GM19035 (cell line): ENCODE data around the gene RASGEF1B.

Experiments
- ATAC-seq: cut with Tn5 transposase; IDR thresholded peaks from one replicate; pipeline ENCODE4 v1.9.1; 2021; ENCODE audit not compliant: unreplicated experiment

Gene RASGEF1B

DNA sequence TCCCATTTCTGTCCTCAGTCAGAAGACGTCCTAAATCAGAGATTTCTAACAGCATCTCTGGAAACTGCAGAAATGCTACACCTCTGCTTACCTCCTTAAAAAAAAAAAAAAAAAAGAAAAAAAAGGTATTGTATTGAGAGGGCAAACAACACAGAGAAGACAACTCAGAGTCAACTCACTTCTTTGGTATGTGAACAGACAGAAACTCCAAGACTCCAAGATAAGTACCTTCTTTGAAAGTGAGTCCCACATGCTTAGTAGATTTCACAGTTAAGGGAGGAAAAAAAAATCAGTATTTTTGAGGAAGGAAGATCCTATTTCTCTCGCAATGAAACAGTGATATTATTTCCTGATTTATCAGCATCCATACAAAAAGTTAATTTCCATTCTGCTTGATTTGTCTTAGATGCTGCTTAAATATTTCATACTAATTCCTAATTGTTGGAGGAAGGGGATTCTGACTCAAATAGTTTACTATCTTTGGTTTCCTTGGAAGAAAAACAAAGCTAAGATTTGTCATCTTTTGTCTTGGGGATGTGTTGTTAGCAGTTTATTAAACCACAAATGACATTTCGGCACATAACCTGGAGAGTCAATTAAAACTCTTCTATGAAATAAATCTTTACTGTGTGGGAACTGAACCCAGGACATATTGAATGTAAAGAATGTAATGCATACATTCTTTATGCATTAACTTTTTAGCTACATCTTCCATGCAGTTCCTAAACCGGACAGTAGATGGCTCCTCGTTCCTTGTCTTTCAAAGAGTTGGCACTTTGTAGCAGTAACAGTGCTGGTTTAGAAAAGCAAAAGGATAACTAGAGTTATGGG, 4.7 kb downstream of the RASGEF1B start:
- ATAC-seq = no peak

DNA sequence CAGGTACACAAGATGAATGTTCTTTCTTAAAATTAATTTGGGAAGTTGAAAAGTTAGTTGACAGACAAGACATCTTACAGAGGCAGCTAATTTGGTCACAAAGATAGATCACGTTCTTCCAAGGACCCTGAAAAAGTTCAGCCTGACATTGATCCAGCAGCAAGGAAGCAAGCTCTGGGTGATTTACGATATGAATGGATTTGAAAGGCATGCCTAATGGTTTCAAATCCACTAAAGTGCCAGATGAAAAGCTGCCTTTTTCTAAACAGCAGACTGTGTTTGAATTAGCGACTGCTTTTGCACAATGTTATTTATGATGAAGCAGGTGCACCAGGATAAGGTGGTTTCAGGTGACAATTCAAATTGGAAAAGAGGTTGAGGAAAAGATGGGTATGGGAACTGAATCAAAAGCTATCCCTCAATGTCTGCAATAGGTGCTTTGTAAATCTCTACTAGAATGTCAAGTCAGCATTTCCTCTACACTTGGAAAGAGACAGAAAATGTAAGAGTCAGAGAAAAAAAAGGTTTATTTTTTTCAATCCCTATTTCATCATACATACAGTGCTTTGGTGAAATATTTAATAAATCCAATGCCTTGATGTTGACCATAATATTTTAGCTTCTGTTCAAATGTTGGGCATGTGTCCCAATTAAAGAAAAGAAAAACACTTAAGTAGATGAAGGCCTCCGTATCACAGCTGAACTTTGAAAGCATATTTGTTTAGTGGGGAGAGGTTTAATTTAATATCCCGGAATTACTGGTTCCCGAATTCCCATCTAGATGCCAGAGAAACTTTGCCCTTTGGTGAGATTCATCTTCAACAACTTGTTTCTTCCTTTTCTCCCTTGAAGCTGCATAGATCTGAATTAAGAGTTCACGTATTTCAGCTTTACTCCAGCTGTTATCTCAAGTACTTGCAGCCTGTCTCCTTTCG, 6.0 kb downstream of the RASGEF1B start:
- ATAC-seq = no peak

DNA sequence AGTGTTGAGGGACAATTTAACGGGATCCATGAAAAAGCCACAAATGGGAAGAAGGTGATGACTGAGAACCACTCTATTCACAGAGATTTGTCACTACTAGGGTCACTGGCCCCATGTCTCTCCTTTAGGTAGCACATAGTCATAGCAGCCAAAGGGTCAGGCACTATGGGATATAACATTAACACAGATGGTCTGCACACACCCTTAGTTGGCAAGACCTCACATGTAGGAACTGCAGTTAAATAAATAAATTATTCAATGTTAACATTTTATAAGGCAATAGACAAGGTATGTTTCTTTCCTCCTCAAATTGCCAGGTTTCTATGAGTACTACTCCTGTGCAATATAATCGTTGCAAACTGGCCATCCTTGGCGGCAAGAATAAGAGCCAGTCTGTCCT, 10.9 kb downstream of the RASGEF1B start:
- no peak for ATAC-seq

DNA sequence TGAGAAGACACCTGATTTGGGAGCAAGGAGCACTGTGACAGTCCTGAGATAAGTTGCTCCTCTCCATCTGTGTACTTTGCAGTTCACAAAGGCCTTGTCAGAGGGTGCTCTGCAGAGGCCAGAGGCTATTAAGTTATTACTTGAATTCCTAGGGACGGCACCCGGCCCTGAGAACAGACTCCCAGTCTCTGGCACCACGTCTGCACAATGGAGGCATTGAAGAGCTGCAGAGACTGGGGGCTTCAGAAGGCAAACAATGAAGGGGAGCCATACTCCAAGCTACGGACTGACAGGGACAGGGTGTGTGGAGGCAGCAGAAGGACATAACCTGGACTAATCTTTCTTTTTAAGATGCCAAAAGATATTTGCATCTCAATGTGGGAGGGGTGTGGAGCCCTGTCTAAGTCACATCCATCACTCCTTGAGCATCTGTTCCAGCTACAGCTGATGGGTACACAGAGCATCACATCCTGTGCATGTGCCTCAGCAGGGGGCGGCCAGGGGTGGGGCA, 11.5 kb downstream of the RASGEF1B start:
- no peak for ATAC-seq

DNA sequence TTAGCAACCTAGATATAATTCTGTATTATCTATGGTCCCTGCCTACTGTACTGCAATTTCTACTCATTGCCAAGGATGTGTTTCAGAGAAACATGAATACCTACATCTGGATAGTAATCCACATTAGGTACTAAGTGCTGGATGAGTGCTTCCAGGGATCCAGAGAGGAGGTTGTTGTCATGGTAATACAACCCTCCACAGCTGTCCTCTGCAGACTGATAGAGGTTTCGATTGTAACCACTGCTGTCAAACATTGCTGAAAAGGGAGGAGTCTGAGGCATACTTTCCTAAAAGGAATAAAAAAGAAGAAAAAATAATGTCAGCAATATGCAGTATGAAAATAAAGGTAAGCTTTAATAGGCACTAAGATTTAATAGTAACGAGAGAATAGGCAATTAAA, 12.5 kb downstream of the RASGEF1B start:
- no peak for ATAC-seq

DNA sequence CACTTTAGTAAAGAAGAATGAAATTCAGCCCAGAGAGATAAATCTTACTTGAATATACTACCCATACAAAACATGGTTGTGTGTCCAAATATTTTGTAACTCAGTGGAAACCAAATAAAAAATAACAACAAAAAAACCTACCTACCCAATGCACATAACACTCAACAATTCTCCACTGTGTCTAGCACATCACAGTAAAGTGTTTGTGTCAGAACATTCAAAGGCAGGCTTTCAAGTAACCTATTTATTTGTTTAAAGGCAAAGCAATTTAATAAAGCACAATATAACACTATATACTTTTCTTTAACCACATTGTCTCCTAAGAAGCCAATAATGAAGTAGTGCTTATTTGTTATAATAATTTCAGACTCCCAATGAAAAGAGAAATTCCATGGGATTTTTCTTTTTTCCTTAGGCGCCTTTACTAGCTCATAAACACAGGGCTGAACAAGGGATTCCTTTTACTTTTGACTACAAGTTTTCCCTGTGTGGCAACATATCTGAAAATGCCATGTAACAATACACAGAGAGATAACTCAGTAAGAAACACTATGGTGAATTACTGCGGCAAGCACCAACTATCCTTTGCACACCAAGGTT, 13.7 kb downstream of the RASGEF1B start:
- ATAC-seq = no peak

DNA sequence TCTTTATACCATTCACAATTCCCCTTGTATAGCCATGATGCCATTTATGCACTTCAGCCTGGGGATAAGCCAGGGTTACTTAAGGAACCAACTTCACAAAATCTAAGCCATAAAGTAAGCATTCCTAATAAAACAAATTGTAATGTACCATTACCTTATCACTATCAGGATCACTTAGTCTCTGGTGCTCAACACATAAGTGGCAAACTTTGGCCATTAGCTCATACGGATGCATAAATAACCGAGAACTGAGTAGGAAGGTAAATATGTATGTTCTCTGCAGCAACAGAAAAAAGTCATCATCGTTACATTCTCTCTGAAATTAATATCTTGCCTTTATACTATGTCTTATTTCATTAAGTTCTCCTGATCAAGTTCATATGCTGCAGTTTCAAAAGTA, 14.4 kb downstream of the RASGEF1B start:
- ATAC-seq = no peak

DNA sequence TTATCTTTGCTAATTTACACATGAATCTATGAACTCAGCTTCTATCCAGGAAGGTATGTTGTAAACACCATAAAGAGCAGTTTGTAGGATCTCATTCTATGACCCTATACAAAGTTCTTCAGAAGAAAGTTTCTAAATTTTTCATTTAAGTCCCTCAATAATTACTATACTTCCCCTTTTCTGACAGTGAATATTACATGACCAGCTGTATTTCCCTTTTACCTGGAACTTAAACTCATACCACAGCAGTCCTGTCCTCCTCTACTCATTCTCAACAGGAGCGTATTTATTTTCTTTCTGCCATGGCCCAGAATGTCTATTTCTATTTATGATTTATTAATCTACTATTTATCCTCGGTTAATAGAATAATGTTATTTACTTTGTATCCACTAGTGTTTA, 15.8 kb downstream of the RASGEF1B start:
- ATAC-seq = no peak

DNA sequence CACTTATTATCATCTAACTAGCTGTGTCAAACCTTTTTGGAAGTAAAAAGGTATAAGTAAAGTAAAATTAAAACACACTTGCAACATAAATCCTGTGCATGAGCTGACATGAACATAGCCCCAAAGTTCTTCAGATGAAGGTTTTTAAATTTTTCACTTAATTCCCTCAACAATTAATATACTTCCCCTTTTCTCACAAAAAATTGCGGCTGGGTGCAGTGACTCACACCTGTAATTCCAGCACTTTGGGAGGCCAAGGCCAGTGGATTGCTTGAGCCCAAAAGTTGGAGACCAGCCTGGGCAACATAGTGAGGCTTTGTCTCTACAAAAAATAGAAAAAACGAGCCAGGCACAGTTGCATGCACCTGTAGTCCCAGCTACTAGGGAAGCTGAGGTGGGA, 16.8 kb downstream of the RASGEF1B start:
- ATAC-seq = no peak

DNA sequence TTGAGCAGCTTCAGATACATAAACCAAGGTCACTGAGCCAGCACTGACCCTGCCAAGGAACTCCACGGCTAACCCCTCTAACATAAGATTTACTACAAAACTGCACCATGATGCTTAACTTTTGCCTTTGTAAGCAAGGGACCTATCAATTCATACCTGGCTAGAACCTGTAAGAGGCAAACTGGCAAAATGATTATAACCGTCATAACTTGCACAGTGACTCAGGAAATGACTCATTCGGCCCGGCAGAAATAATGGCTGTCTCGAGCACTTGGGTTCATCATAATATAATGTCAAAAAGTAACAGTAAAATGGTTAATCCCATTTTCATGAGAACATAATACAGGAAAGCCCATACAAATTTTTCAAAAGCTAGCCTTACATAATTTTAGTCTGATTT, 17.2 kb downstream of the RASGEF1B start:
- no peak for ATAC-seq

DNA sequence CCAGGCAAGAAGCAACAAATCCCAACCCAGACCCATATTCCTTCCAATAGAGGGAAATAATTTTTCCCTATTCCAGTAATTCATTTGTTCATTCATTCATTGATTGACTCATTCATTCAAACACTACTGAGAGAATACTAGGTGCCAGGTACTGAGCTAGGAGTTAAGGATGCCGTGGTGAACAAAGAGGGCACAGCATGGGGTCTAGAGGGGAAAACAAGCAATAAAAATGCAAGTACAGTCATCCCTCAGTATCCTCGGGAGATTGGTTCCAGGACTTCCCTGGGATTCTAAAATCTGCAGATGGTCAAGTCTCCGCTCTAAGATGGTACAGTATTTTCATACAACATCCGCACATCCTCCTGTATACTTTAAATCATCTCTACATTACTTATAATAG, 18.7 kb downstream of the RASGEF1B start:
- ATAC-seq = no peak

DNA sequence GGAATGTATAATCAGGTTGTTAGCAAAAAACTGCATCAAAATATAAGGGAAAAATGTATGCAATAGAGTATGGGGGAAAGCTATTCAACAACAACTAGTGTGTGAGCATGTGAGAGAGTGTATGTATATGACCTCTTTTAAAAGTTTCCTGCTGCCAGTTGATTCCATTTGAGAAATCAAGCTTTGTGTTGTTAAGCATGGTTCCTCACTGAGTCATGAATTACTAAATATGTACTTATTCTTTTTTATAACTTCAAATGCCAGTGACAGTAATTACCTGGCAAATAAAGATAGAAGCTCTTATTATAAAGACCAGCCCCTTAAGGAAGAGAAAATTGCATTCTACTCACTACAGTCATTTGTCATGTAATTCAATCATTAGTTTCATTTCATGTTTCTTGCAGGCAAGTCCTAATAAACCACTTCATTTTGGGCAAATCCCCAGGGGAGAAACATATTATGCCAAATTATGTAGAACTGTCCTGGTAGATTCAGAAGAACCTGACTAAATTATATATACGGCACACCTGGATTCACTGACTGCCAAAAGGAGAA, 19.2 kb downstream of the RASGEF1B start:
- no peak for ATAC-seq

DNA sequence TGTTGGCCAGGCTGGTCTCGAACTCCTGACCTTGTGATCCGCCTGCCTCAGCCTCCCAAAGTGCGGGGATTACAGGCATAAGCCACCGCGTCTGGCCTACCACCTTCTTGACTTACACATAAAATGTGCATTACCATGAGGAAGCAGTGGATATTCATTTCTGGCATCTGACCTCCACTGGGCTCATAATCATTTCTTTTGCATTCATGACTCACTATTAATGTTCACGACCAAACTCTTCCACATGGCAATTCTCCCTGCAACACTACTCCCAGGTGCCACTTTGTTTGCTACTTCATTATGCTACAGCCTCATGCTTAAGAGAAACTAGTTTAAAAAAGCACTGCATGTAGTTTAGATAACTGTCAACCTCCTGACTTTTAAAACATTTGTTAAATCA, 22.7 kb downstream of the RASGEF1B start:
- ATAC-seq = no peak

DNA sequence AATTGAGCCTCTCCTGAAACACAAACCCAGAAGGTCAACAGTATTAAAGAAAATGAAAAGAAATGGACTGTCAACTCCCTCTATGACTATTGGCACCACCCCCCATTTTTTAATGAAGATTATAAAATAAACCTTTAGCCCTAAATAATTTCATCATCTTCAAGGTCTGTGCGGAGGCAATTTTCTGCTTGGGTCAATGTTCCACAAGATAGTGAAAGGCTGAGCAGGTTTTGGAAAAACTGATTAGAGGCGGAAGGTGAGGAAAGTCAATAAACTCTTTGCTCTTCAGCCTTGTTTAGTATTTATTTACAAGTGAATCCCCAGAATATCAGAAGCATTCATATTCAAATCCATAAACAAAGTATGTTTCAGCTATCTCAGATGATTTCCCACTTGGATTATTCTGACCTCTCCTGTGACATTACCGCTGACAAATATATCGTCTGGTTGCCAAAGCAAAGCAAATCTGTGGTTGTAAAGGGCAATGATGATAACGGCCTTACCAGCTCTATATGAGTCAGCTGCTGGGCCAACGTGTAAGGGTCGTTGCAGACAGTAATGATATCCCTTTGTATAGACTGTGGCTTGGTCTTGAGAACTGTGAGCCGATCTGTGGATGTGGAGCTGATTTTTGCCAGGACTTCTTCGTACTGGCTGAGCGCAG, 24.0 kb downstream of the RASGEF1B start:
- no peak for ATAC-seq

DNA sequence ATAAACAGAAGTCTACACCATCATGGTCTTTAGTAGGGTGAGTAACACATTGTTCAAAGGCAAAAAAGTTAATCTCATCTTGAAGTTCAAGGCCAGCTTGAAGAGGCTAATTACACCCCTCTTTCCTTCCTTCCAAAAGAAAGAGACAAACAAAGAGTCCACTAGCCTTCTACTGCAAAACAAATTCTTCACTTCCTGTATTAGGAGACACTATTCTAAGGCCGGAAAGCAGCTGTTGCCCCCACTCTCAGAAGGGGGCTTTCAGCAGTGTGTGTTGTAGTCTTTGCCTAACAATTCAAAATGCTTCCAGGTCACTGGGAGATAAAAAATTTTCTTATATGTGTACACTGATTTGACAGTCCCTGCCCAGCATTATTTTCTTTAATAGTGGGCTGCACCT, 25.1 kb downstream of the RASGEF1B start:
- no peak for ATAC-seq

DNA sequence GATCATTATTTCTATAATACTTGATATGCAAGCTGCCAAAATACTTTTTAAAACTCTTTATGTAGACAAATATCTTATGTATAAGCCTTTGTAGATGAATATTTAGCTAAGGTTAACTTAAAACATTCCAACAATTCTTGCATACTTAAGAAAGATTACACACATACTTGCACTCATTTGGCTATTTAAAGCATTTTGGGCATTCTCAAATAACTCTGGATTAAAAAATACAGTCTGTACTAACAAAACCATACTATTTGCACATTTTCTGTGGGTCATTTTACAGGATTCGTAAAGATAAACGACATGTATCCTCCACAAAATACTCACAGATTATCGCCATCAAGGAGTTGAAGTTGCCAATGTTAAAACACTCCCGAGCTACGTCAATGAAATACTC, 26.5 kb downstream of the RASGEF1B start:
- no peak for ATAC-seq

DNA sequence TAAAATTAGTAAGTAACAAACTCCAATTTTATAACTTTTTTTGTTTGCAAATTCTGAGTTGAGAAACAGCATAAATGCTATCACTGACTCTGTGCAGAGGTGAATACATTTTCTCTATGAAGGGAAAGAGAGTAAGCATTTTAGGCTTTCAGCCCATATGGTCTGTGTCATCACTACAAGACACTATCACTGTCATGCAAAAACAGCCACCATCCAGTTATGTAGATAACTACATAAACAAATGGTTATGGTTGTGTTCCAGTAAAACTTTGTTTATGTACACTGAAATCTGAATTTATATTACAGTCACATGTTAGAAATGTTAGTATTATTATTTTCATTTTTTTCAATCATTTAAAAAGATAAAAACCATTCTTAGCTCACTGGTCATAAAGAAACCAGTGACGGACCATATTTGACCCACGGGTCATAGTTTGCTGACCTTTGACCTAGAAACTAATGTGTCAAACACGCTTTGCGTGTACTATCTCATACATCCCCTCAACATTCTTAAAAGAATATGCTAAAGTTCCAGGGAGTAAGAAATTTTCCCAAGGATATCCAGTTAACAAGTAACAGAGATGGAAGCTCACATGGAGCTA, 29.1 kb downstream of the RASGEF1B start:
- no peak for ATAC-seq

DNA sequence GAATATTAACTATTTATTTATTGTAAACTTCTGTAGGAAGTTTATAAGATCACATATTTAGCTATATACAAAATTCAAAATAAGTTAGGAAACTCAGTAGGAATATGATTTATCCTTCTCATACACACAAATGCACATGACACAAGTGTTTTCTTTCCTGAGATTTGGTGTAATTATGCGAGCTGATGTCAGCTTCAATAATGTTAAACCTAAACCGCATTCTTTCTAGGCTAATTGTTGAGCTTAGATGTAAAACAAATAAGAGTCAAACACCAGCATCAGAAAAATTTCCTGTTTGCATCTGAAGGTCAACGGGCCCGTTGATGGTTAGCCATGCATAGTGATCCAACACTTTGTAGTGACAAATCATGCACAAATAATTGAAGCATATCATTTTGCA, 30.8 kb downstream of the RASGEF1B start:
- ATAC-seq = no peak

DNA sequence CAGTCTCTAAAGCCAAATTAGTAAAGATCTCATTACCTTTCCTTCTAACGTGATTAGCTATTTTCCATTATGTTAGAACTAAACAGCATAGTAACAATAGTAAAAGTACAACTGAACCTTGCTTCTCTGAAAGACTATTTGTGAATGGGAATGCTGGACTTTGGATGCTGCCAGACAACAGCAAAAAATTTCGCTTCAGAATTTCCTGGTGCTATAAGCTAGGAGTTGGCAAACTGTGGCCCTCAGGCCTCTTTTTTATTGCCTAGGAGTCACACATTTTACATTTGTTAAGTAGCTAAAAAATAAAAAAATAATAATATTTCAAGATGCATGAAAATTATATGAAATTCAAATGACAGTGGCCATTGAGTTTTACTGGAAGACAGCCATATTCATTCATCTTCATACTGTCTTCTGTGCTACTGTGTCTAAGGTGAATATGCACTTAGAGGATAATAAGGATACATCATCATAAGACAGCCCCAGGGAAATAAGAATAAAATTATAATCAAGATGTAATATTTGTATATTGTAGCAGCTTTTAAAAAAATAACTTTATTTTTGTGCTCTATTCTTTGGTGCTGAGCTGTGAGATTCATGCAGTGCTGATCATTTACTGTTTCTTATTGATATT, 34.6 kb downstream of the RASGEF1B start:
- ATAC-seq = no peak

DNA sequence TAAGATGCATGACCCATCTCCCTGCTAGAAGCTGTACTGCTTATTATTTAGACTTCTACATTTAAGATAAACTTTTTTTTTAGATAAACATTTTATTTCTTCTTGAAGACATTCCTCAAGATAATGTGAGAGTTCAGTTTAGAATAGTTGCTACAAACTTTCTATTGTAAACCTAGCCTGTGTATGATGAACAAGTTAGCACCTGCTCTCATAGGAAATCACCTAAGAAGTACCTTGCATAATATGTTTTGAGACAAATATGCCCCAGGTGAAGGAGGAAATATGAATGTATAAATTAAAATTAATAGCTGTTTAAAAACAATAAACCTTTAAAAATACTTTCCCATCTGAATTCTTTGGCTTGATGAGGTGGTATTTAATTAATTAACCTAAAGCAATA, 35.6 kb downstream of the RASGEF1B start:
- ATAC-seq = no peak
